Mesendoderm (in vitro differentiated cells): Measurements from ENCODE around the gene SEM1.
"Not testable (repeated sequence)": the region's sequence is repeated elsewhere in the genome, so short reads cannot be mapped to it uniquely, and the experiment has no call there.

Experiments
- DNase-seq: peaks from one replicate; pipeline ENCODE4 v3.0.0; 2013
- H2AK5ac ChIP-seq: 2 replicates; pipeline ENCODE4 v1.6.1; 2013; ENCODE audit warnings: low read length, inconsistent platforms
- H2BK120ac ChIP-seq: 2 replicates; pipeline ENCODE4 v1.6.1; 2013; ENCODE audit warnings: low read depth, mild to moderate bottlenecking, low read length, moderate library complexity, mixed read lengths
- H2BK15ac ChIP-seq: replicated peaks from 2 replicates; pipeline ENCODE4 v1.6.1; 2013; ENCODE audit warnings: low read depth, mild to moderate bottlenecking, moderate library complexity
- H2BK5ac ChIP-seq: 2 replicates; pipeline ENCODE4 v1.6.1; 2013; ENCODE audit warnings: low read length, inconsistent platforms
- H3K18ac ChIP-seq: 2 replicates; pipeline ENCODE4 v1.6.1; 2013; ENCODE audit warnings: mild to moderate bottlenecking, low read length, mixed read lengths
- H3K23ac ChIP-seq: one replicate; pipeline ENCODE4 v1.6.1; 2013; ENCODE audit warnings: low read length
- H3K27ac ChIP-seq: 2 replicates; pipeline ENCODE4 v1.5.1; 2013; ENCODE audit warnings: low read depth, mild to moderate bottlenecking, inconsistent platforms, low read length, moderate library complexity
- H3K27me3 ChIP-seq: 2 replicates; pipeline ENCODE4 v1.6.1; 2013; ENCODE audit warnings: low read length, control low read depth, mild to moderate bottlenecking, inconsistent platforms; ENCODE audit not compliant: insufficient read depth, poor library complexity
- H3K36me3 ChIP-seq: 2 replicates; pipeline ENCODE4 v1.6.1; 2013; ENCODE audit warnings: low read length, inconsistent platforms; ENCODE audit not compliant: control insufficient read depth, insufficient read depth
- H3K4ac ChIP-seq: one replicate; pipeline ENCODE4 v1.6.1; 2013; ENCODE audit warnings: low read depth, mild to moderate bottlenecking, low read length, moderate library complexity
- H3K4me1 ChIP-seq: 2 replicates; pipeline ENCODE4 v1.6.1; 2013; ENCODE audit warnings: low read depth, low read length, inconsistent platforms; ENCODE audit not compliant: control insufficient read depth
- H3K4me2 ChIP-seq: 2 replicates; pipeline ENCODE4 v1.6.1; 2013; ENCODE audit warnings: low read length
- H3K4me3 ChIP-seq: 2 replicates; pipeline ENCODE4 v1.5.1; 2013; ENCODE audit warnings: mild to moderate bottlenecking, low read length
- H3K56ac ChIP-seq: one replicate; pipeline ENCODE4 v1.6.1; 2013; ENCODE audit warnings: low read length
- H3K79me1 ChIP-seq: 2 replicates; pipeline ENCODE4 v1.6.1; 2013; ENCODE audit warnings: low read length, inconsistent platforms
- H3K79me2 ChIP-seq: 2 replicates; pipeline ENCODE4 v1.6.1; 2013; ENCODE audit warnings: mild to moderate bottlenecking, low read length; ENCODE audit not compliant: control insufficient read depth, insufficient read depth
- H3K9ac ChIP-seq: 2 replicates; pipeline ENCODE4 v1.6.1; 2013; ENCODE audit warnings: low read length, inconsistent platforms
- H4K5ac ChIP-seq: one replicate; pipeline ENCODE4 v1.6.1; 2013; ENCODE audit warnings: low read length
- H4K8ac ChIP-seq: one replicate; pipeline ENCODE4 v1.6.1; 2013; ENCODE audit warnings: low read depth, mild to moderate bottlenecking, control low read depth, low read length, moderate library complexity
- WGBS: extraction: QIAGEN DNeasy Blood & Tissue Kit; methylation state at CpG from one replicate; pipeline ENCODE4 v1.1.7; 2013; ENCODE audit warnings: low lambda C conversion rate, missing lambda C conversion rate; ENCODE audit not compliant: insufficient coverage; ENCODE audit errors: extremely low coverage; 5-methylcytosine and 5-hydroxymethylcytosine counted together

The SEM1 gene

DNA sequence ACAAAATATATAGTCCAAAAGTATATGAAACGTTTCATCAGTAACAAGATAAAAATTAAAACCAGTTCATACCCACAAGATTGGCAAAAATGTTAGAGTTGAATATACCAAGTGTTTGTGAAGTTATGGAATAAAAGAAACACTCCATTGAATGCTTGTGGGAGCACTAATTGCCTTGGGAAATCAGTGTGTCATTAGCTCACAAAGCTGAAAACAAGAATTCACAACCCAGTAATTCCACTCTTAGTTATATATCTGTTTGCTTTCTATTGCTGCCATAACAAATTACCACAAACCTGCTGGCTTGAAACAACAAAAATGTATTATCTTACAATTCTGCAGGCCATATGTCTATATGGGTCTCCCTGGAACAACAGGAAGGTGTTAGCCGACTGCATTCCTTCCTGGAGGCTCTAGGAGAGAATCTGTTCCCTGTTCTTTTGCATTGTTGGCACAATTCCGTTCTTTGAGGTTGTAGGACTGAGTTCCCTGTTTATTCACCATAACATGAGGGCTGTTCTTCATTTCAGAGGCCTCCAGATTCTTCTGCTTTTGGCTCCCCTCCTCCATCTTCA lies 45.7 kb downstream of the SEM1 start:
- Histone ChIP-seq H4K5ac (no peak overlapping the region), H3K9ac (no peak overlapping the region), H2BK120ac (no peak overlapping the region), H3K4me3 (no peak overlapping the region), H3K79me1 (no peaks in the 10 kb centered on the region), H3K27me3 (no peaks in the 10 kb centered on the region), H3K23ac (no peak overlapping the region), H3K18ac (no peak overlapping the region), H3K4me1 (no peaks in the 10 kb centered on the region), H3K79me2 (no peaks in the 10 kb centered on the region), H3K56ac (no peak overlapping the region), H2BK5ac (no peak overlapping the region), H2BK15ac (no peak overlapping the region), H4K8ac (no peak overlapping the region), H3K36me3 (no peaks in the 10 kb centered on the region), H3K4ac (no peak overlapping the region), H3K4me2 (no peak overlapping the region), H3K27ac (no peak overlapping the region), H2AK5ac (no peak overlapping the region)
- peak; percentile 11 for DNase-seq
- no CpG with 5 or more reads among the region's 3 CpGs for WGBS

DNA sequence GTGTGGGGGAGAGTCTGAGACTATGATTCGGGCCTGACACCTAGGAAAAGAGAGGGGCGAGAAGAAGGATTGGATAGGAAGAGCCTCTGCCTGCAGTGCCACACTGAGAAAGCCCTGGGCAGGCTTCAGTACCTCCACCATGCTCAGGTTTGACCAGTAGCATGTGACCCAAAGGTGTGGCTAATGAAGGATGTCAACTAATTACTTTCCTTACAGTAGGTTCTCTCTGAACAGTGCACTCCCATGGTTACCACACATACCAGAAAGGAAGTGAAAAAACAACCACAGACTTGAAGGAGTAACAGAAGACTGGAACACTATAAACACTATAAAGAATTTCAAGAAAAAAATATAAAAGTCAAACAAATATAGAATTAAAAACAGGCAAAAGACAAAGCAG lies 46.2 kb downstream of the SEM1 start:
- H2BK5ac ChIP-seq = no peak overlapping the region
- H3K4me2 ChIP-seq = no peak overlapping the region
- no peak overlapping the region for H4K5ac ChIP-seq
- no peak overlapping the region for H3K4me3 ChIP-seq
- H3K27ac ChIP-seq = no peak overlapping the region
- no peaks in the 10 kb centered on the region for H3K36me3 ChIP-seq
- H3K27me3 ChIP-seq = no peaks in the 10 kb centered on the region
- WGBS = no CpG with 5 or more reads among the region's 2 CpGs
- no peak overlapping the region for H2BK15ac ChIP-seq
- no peaks in the 10 kb centered on the region for H3K4me1 ChIP-seq
- H3K9ac ChIP-seq = no peak overlapping the region
- no peaks in the 10 kb centered on the region for H3K79me1 ChIP-seq
- no peak overlapping the region for H2AK5ac ChIP-seq
- H3K18ac ChIP-seq = no peak overlapping the region
- H3K79me2 ChIP-seq = no peaks in the 10 kb centered on the region
- H2BK120ac ChIP-seq = no peak overlapping the region
- H3K56ac ChIP-seq = no peak overlapping the region
- DNase-seq = no peak
- no peak overlapping the region for H3K23ac ChIP-seq
- H3K4ac ChIP-seq = no peak overlapping the region
- no peak overlapping the region for H4K8ac ChIP-seq

DNA sequence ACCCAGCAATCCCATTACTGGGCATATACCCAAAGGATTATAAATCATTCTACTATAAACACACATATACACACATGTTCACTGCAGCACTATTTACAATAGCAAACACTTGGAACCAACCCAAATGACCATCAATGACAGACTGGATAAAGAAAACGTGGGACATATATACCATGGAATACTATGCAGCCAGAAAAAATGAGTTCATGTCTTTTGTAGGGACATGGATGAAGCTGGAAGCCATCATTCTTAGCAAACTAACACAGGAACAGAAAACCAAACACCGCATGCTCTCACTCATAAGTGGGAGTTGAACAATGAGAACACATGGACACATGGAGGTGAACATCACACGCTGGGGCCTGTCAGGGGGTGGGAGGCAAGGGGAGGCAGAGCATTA lies 47.5 kb downstream of the SEM1 start:
- not testable (repeated sequence) for H3K56ac ChIP-seq, DNase-seq, H3K27me3 ChIP-seq, H4K5ac ChIP-seq, H4K8ac ChIP-seq, H3K23ac ChIP-seq, H2BK15ac ChIP-seq, H3K4me3 ChIP-seq, H3K79me2 ChIP-seq, H3K9ac ChIP-seq, H2BK5ac ChIP-seq, H3K27ac ChIP-seq, H3K36me3 ChIP-seq, H3K4me1 ChIP-seq, H2AK5ac ChIP-seq, H3K4me2 ChIP-seq, H3K18ac ChIP-seq, H3K79me1 ChIP-seq, H3K4ac ChIP-seq, H2BK120ac ChIP-seq
- no CpG with 5 or more reads among the region's 3 CpGs for WGBS

DNA sequence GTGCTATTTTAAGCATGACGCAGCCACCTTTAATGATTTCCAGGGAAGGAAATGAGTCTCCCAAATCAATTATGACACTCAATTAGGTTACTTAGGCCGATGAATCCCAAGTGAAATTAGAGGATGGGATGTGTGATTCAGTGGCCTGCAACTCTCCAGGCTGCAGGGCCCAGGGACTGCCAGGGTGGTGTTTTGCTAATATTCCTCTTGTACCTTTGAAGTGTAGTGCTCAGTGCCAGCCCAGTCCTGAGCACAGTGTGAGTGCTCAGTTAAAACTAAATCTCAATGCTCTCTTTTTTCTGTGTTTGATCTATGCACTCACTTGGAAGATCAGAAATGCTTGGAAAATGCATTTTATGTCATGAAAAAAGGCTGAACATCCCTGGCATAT lies 51.6 kb downstream of the SEM1 start:
- H3K4ac ChIP-seq = no peak overlapping the region
- H2BK120ac ChIP-seq = no peak overlapping the region
- H3K4me3 ChIP-seq = no peak overlapping the region
- no peak for DNase-seq
- no peak overlapping the region for H3K27ac ChIP-seq
- H3K36me3 ChIP-seq = no peaks in the 10 kb centered on the region
- H2AK5ac ChIP-seq = no peak overlapping the region
- no CpG with 5 or more reads among the region's 2 CpGs for WGBS
- no peaks in the 10 kb centered on the region for H3K27me3 ChIP-seq
- H4K5ac ChIP-seq = no peak overlapping the region
- no peaks in the 10 kb centered on the region for H3K79me2 ChIP-seq
- H3K4me2 ChIP-seq = no peak overlapping the region
- H3K56ac ChIP-seq = no peak overlapping the region
- H3K23ac ChIP-seq = no peak overlapping the region
- H3K79me1 ChIP-seq = no peaks in the 10 kb centered on the region
- no peak overlapping the region for H4K8ac ChIP-seq
- no peak overlapping the region for H2BK5ac ChIP-seq
- H3K9ac ChIP-seq = no peak overlapping the region
- H2BK15ac ChIP-seq = no peak overlapping the region
- no peak overlapping the region for H3K18ac ChIP-seq
- no peaks in the 10 kb centered on the region for H3K4me1 ChIP-seq

DNA sequence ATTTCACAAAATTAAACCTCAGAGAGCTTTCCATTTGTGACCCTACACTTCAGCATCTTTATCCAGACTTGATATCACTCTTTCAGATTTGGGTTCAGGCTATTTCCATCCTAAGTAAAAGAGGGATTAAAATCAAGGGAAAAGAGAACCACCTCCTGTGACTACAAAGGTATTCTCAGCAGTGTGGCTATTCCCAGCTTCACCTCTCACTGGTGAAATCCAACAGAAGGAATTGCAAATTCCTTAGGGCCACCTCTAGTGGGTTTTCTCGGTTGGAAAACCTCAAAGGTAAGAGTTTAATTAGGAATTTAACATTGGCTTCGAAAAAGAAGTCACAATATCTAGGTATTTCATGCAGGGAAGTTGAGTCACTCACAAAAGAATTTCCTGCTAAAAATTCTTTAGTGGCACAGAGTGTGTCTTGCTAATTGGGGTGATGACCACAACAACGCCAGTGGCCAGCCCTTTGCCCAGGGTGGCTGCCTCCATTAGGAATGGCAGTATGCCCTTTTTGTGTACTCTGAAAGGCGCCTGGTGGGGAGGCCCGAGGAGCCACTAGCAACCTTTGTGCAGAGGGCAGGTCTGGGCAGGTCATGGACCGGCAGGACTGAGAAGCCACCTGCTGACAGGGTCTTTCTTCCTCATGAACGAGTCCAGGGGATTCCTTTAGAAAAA lies 52.2 kb downstream of the SEM1 start:
- Histone ChIP-seq H3K4me2 (no peak overlapping the region), H3K79me2 (no peaks in the 10 kb centered on the region), H3K4ac (no peak overlapping the region), H3K23ac (no peak overlapping the region), H3K4me3 (no peak overlapping the region), H2BK120ac (no peak overlapping the region), H4K5ac (no peak overlapping the region), H4K8ac (no peak overlapping the region), H3K27me3 (no peaks in the 10 kb centered on the region), H3K79me1 (no peaks in the 10 kb centered on the region), H2BK5ac (no peak overlapping the region), H3K36me3 (no peaks in the 10 kb centered on the region), H2BK15ac (no peak overlapping the region), H3K9ac (no peak overlapping the region), H3K27ac (no peak overlapping the region), H3K4me1 (no peaks in the 10 kb centered on the region), H2AK5ac (no peak overlapping the region), H3K18ac (no peak overlapping the region), H3K56ac (no peak overlapping the region)
- WGBS = no CpG with 5 or more reads among the region's 7 CpGs
- peak; percentile 37 for DNase-seq

DNA sequence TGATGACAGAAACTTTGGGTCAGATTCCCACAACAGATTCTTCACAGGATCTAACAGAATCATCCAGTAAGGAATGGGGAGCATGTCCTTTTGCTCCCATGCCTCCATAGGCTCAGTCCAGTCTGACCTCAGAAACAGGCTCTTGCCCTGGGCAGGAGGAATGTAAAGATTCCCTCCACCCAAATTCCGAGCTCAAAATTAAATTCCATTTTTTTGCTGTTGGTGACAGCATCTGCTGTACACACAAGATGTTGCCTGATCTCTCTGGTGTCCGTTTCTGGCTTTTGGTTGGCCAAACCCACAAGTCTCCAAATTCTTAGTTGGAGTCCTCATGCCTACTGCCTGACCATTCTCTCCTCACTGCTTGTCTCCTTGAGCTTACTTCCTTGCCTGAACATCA lies 53.7 kb downstream of the SEM1 start:
- no peaks in the 10 kb centered on the region for H3K79me2 ChIP-seq
- H3K4me1 ChIP-seq = no peaks in the 10 kb centered on the region
- H2AK5ac ChIP-seq = no peak overlapping the region
- no peak overlapping the region for H3K4me2 ChIP-seq
- H3K4ac ChIP-seq = no peak overlapping the region
- H4K5ac ChIP-seq = no peak overlapping the region
- H3K79me1 ChIP-seq = no peaks in the 10 kb centered on the region
- H3K27me3 ChIP-seq = no peaks in the 10 kb centered on the region
- no peak overlapping the region for H3K9ac ChIP-seq
- no CpG with 5 or more reads among the region's 2 CpGs for WGBS
- H3K23ac ChIP-seq = no peak overlapping the region
- H3K36me3 ChIP-seq = no peaks in the 10 kb centered on the region
- no peak overlapping the region for H3K56ac ChIP-seq
- no peak overlapping the region for H2BK15ac ChIP-seq
- no peak overlapping the region for H3K18ac ChIP-seq
- H3K27ac ChIP-seq = no peak overlapping the region
- no peak overlapping the region for H2BK120ac ChIP-seq
- DNase-seq = no peak
- no peak overlapping the region for H4K8ac ChIP-seq
- no peak overlapping the region for H2BK5ac ChIP-seq
- no peak overlapping the region for H3K4me3 ChIP-seq
